ENCODE results near the gene EPHA10.

EPHA10 gene

GRCh38 chr1:37697737-37698136 is 67.2 kb downstream of the EPHA10 start:
- TF ChIP-seq ZNF398 (tag by site-specific recombination; IDR thresholded peaks at IDR 0.05) (no peak), ZNF202 (tag by site-specific recombination; IDR thresholded peaks at IDR 0.05; ENCODE audit: borderline replicate concordance) (no peak), ZNF155 (tag by site-specific recombination; IDR thresholded peaks at IDR 0.05) (no peak), PBX3 (CRISPR knock-in tag; IDR thresholded peaks at IDR 0.05) (no peak), ZNF843 (tag by site-specific recombination; IDR thresholded peaks at IDR 0.05) (no peak), KLF1 (tag by site-specific recombination; IDR thresholded peaks at IDR 0.05) (no peak), ZBTB6 (tag by site-specific recombination; IDR thresholded peaks at IDR 0.05) (no peak), ZNF426 (tag by site-specific recombination; IDR thresholded peaks at IDR 0.05) (no peak), ZNF560 (tag by site-specific recombination; IDR thresholded peaks at IDR 0.05; ENCODE audit: borderline replicate concordance) (no peak), ZBTB26 (tag by site-specific recombination; optimal IDR thresholded peaks at IDR 0.05) (no peak), ZNF555 (tag by site-specific recombination; conservative IDR thresholded peaks at IDR 0.05) (no peak)
- TF ChIP-seq, protein P1, sequence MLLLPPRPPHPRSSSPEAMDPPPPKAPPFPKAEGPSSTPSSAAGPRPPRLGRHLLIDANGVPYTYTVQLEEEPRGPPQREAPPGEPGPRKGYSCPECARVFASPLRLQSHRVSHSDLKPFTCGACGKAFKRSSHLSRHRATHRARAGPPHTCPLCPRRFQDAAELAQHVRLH (tag by site-specific recombination; IDR thresholded peaks at IDR 0.05) = no peak
- TF ChIP-seq, protein P2, sequence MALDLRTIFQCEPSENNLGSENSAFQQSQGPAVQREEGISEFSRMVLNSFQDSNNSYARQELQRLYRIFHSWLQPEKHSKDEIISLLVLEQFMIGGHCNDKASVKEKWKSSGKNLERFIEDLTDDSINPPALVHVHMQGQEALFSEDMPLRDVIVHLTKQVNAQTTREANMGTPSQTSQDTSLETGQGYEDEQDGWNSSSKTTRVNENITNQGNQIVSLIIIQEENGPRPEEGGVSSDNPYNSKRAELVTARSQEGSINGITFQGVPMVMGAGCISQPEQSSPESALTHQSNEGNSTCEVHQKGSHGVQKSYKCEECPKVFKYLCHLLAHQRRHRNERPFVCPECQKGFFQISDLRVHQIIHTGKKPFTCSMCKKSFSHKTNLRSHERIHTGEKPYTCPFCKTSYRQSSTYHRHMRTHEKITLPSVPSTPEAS (tag by site-specific recombination; IDR thresholded peaks at IDR 0.05) = no peak
- TF ChIP-seq, protein P3, sequence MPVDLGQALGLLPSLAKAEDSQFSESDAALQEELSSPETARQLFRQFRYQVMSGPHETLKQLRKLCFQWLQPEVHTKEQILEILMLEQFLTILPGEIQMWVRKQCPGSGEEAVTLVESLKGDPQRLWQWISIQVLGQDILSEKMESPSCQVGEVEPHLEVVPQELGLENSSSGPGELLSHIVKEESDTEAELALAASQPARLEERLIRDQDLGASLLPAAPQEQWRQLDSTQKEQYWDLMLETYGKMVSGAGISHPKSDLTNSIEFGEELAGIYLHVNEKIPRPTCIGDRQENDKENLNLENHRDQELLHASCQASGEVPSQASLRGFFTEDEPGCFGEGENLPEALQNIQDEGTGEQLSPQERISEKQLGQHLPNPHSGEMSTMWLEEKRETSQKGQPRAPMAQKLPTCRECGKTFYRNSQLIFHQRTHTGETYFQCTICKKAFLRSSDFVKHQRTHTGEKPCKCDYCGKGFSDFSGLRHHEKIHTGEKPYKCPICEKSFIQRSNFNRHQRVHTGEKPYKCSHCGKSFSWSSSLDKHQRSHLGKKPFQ (tag by site-specific recombination; IDR thresholded peaks at IDR 0.05) = no peak
- H3K27ac ChIP-seq (ENCODE audit: extremely low read depth, low read depth, low read length) = no peak overlapping the region
- no peak overlapping the region for H3K4me3 ChIP-seq (ENCODE audit: low read depth, low read length)
- ChIA-PET CTCF (no interaction called here), POLR2A (no interaction called here)
- H3K9me3 ChIP-seq (ENCODE audit: control insufficient read depth, insufficient read depth, low read depth, low read length) = no peaks in the 10 kb centered on the region
- no peaks in the 10 kb centered on the region for H3K4me1 ChIP-seq (ENCODE audit: control insufficient read depth, insufficient read depth, low read length)
- H3K36me3 ChIP-seq (ENCODE audit: control insufficient read depth in 2 of 2, insufficient read depth in 1 of 2, low read length in 2 of 2) = peaks cover 51 to 85% of the 10 kb centered on the region in 2 experiments

DNA sequence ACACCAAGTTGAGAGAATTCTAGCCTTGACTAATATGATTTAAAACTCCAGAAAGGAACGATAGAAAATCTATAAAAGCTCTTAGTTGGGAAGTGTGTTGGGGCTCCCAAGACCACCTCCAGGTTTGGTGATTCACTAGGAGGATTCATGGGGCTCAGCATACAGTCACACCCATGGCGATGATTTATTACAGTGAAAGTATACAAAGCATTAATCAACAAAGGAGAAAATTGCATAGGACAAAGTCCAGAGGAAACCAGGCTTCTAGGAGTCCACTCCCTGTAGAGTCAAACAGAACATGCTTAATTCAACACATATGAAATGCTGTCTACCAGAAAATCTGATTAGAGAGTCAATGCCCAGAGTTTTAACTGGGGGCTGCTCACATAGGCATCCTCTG is 67.8 kb downstream of the EPHA10 start:
- ChIA-PET CTCF (no interaction called here), POLR2A (no interaction called here)
- TF ChIP-seq KLF16 (tag by site-specific recombination; IDR thresholded peaks at IDR 0.05) = no peak
- Histone ChIP-seq H3K9me3 (ENCODE audit: control insufficient read depth, insufficient read depth, low read depth, low read length) (no peaks in the 10 kb centered on the region), H3K4me1 (ENCODE audit: control insufficient read depth, insufficient read depth, low read length) (no peaks in the 10 kb centered on the region), H3K36me3 (ENCODE audit: control insufficient read depth in 2 of 2, insufficient read depth in 1 of 2, low read length in 2 of 2) (peaks cover 45 to 79% of the 10 kb centered on the region in 2 experiments), H3K27ac (ENCODE audit: extremely low read depth, low read depth, low read length) (no peak overlapping the region), H3K4me3 (ENCODE audit: low read depth, low read length) (no peak overlapping the region)
